ENCODE measurements around the gene GINS2. TPM values are rescaled to one million over a fixed set of nuclear protein-coding genes. Genes with fewer than 3 reads are reported as not detected.

GINS2 gene
- total RNA-seq, 1 donor from 2014 or later, result 6.5 TPM

GRCh38 chr16:85699628-85700027 lies 10.9 kb upstream of the GINS2 start:
- H3K27me3 ChIP-seq (ENCODE audit: control insufficient read depth, insufficient read depth, low read length), result peaks cover 13% of the 10 kb centered on the region
- no peak overlapping the region for H3K4me3 ChIP-seq (ENCODE audit: low read depth, low read length)
- DNase-seq (ENCODE audit: low read depth), result peak; percentile 12
- H3K36me3 ChIP-seq (ENCODE audit: control insufficient read depth, insufficient read depth, low read length), result no peaks in the 10 kb centered on the region
- no peak for TF ChIP-seq CTCF (IDR thresholded peaks at IDR 0.05; ENCODE audit: insufficient read depth, low read length, poor library complexity, severe bottlenecking)

GRCh38 chr16:85698935-85699558 lies 10.3 kb upstream of the GINS2 start:
- H3K27me3 ChIP-seq (ENCODE audit: control insufficient read depth, insufficient read depth, low read length), result peaks cover 13% of the 10 kb centered on the region
- DNase-seq (ENCODE audit: low read depth), result no peak
- H3K4me3 ChIP-seq (ENCODE audit: low read depth, low read length), result no peak overlapping the region
- TF ChIP-seq CTCF (IDR thresholded peaks at IDR 0.05; ENCODE audit: insufficient read depth, low read length, poor library complexity, severe bottlenecking), result no peak
- H3K36me3 ChIP-seq (ENCODE audit: control insufficient read depth, insufficient read depth, low read length), result no peaks in the 10 kb centered on the region

- no peak for TF ChIP-seq CTCF (IDR thresholded peaks at IDR 0.05; ENCODE audit: insufficient read depth, low read length, poor library complexity, severe bottlenecking)
- H3K36me3 ChIP-seq (ENCODE audit: control insufficient read depth, insufficient read depth, low read length), result no peaks in the 10 kb centered on the region
- peaks cover 13% of the 10 kb centered on the region for H3K27me3 ChIP-seq (ENCODE audit: control insufficient read depth, insufficient read depth, low read length)
- no peak for DNase-seq (ENCODE audit: low read depth)
- H3K4me3 ChIP-seq (ENCODE audit: low read depth, low read length), result no peak overlapping the region
These were observed 9.7 kb upstream of the GINS2 start for GRCh38 chr16:85698459-85698891.

GRCh38 chr16:85697431-85697830 lies 8.7 kb upstream of the GINS2 start:
- DNase-seq (ENCODE audit: low read depth), result no peak
- H3K36me3 ChIP-seq (ENCODE audit: control insufficient read depth, insufficient read depth, low read length), result no peaks in the 10 kb centered on the region
- TF ChIP-seq CTCF (IDR thresholded peaks at IDR 0.05; ENCODE audit: insufficient read depth, low read length, poor library complexity, severe bottlenecking), result no peak

GRCh38 chr16:85696781-85697180 lies 8.0 kb upstream of the GINS2 start:
- no peak for DNase-seq (ENCODE audit: low read depth)
- Histone ChIP-seq H3K4me3 (ENCODE audit: low read depth, low read length) (no peak overlapping the region), H3K27me3 (ENCODE audit: control insufficient read depth, insufficient read depth, low read length) (peaks cover 13% of the 10 kb centered on the region), H3K36me3 (ENCODE audit: control insufficient read depth, insufficient read depth, low read length) (no peaks in the 10 kb centered on the region)
- TF ChIP-seq CTCF (IDR thresholded peaks at IDR 0.05; ENCODE audit: insufficient read depth, low read length, poor library complexity, severe bottlenecking), result no peak

More at GRCh38 chr16:85697431-85697830, 8.7 kb upstream of the GINS2 start:
- Histone ChIP-seq H3K27me3 (ENCODE audit: control insufficient read depth, insufficient read depth, low read length) (peaks cover 13% of the 10 kb centered on the region), H3K4me3 (ENCODE audit: low read depth, low read length) (no peak overlapping the region)

All from kidney epithelial cell (primary cell).